ENCODE data around the gene STRN4. TPM values are rescaled to one million over a fixed set of nuclear protein-coding genes. Genes with fewer than 3 reads are reported as not detected.

STRN4 gene
- total RNA-seq, 1 experiment from 2014 or later: 67.1 TPM

GRCh38 chr19:46674416-46675178 is 71.7 kb downstream of the STRN4 start:
- DNase-seq (ENCODE audit: low read depth): peak; percentile 42

GRCh38 chr19:46670813-46671212 is 75.4 kb downstream of the STRN4 start:
- no peak for DNase-seq (ENCODE audit: low read depth)

Other genes starting within 250 kb of the STRN4 start
- 137 and 163 TPM in 2 replicates for gene CALM3, start 145.1 kb downstream of the STRN4 start, total RNA-seq (2014; rRNA removed; shearing (Covaris generic))
- 0.12 and 0.34 TPM in 2 replicates for gene PTGIR, start 121.4 kb downstream of the STRN4 start, total RNA-seq (2014; rRNA removed; shearing (Covaris generic))
- gene GNG8, start 110.2 kb downstream of the STRN4 start, total RNA-seq (2014; rRNA removed; shearing (Covaris generic)): not detected in 2 replicates
- 0.30 and 0.91 TPM in 2 replicates for gene DACT3, start 85.3 kb downstream of the STRN4 start, total RNA-seq (2014; rRNA removed; shearing (Covaris generic))
- 15.3 and 22.9 TPM in 2 replicates for gene PRKD2, start 29.3 kb downstream of the STRN4 start, total RNA-seq (2014; rRNA removed; shearing (Covaris generic))
- gene FKRP, start 393 bp downstream of the STRN4 start, total RNA-seq (2014; rRNA removed; shearing (Covaris generic)): 20.0 and 23.1 TPM in 2 replicates
- 117 and 141 TPM in 2 replicates for gene SLC1A5, start 42.1 kb upstream of the STRN4 start, total RNA-seq (2014; rRNA removed; shearing (Covaris generic))
- gene AP2S1, start 104.4 kb upstream of the STRN4 start, total RNA-seq (2014; rRNA removed; shearing (Covaris generic)): 280 and 304 TPM in 2 replicates
- gene ARHGAP35, start 114.5 kb upstream of the STRN4 start, total RNA-seq (2014; rRNA removed; shearing (Covaris generic)): 17.9 and 20.3 TPM in 2 replicates

Measured in Daoy (cell line).